Stimulated activated CD8-positive, alpha-beta memory T cell treated with anti-CD3 and anti-CD28 coated beads, Interleukin-4, amount 100 ng/mL, for 48 hours (primary cell): ENCODE data around the gene SPIB.
"Not testable (repeated sequence)": the region's sequence is repeated elsewhere in the genome, so short reads cannot be mapped to it uniquely, and the experiment has no call there.

Source experiments
- DNase-seq: peaks from one replicate; pipeline ENCODE4 v3.0.0-alpha.2; 2020

The SPIB gene

GRCh38 chr19:50418176-50419021 is at the start of gene SPIB:
SPIB (plus strand) TSS chr19:50418938; CDS start chr19:50418963, 25 bp downstream.
- no peak for DNase-seq

- no peak for DNase-seq
Observed at GRCh38 chr19:50371914-50372475, 46.7 kb upstream of the SPIB start.

DNA sequence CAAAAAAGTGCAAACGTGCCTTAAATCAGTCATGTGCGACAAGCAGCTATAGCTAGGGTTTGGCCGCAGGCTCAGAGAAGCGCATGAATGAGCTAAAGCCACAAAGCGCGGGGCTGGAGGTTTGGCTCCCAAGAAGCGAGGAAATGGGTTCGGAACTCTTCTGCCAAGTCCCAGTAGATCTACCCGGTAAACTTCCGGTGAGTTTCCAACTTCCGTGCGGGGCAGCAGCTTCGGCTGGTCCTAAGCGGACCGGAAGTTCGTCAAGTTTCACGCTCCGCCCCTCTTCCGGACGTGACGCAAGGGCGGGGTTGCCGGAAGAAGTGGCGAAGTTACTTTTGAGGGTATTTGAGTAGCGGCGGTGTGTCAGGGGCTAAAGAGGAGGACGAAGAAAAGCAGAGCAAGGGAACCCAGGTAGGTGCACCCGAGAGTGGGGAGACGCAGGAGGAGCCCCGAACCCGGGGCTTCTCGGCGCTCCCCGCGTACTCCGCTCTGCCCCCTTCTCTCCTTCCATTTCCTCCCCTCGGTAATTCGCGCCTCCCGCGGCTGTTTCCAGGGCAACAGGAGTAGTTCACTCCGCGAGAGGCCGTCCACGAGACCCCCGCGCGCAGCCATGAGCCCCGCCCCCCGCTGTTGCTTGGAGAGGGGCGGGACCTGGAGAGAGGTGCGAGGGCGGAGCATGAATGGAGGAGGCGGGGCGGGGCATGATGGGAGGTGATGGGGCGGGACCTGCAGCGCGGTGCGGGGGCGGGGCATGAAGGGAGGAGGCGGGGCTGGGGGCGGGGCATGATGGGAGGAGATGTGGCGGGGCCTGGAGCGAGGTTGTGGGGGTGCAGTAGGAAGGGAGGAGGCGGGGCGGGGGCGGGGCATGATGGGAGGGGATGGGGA is 42.3 kb upstream of the SPIB start, which contains the start of gene NR1H2:
Gene NR1H2 (plus strand): TSS at position 292 of the 885 bp plus-strand sequence. CDS start 1,149 bp downstream, outside the sequence.
- DNase-seq = peak; percentile 96

DNA sequence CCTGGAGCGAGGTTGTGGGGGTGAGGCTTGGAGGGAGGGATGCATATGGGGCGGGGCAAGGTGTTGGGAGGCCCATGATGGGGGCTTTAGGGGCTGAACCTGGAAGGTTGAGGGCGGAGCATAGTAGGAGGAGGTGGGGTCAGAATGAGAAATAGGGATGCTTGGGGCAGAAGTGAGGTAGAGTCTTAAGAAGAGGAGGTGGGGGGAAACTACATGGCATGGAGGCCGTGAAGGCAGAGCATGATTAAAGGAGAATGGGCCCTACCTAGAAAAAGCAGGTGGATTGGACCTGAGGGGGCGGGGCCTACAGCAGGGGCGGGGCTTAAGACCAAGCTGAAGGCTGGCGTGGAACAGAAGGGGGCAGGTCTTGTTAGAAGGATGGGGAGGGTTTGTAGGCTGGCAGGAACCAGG is 41.7 kb upstream of the SPIB start:
- peak; percentile 76 for DNase-seq

DNA sequence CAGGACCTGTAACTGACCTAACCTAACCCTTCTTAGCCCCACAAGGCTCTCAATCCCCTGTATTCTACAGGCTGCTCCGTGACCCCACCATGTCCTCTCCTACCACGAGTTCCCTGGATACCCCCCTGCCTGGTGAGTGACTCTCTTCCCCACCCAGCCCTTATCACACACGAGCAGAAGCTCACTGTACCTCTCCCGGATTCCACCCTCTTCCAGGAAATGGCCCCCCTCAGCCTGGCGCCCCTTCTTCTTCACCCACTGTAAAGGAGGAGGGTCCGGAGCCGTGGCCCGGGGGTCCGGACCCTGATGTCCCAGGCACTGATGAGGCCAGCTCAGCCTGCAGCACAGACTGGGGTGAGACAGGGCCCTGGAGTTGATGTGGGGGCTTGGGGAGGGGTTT is 41.2 kb upstream of the SPIB start:
- DNase-seq = no peak

- DNase-seq = no peak
Observed at GRCh38 chr19:50378169-50378862, 40.4 kb upstream of the SPIB start.

- no peak for DNase-seq
Observed at GRCh38 chr19:50378863-50379236, 39.9 kb upstream of the SPIB start.

DNA sequence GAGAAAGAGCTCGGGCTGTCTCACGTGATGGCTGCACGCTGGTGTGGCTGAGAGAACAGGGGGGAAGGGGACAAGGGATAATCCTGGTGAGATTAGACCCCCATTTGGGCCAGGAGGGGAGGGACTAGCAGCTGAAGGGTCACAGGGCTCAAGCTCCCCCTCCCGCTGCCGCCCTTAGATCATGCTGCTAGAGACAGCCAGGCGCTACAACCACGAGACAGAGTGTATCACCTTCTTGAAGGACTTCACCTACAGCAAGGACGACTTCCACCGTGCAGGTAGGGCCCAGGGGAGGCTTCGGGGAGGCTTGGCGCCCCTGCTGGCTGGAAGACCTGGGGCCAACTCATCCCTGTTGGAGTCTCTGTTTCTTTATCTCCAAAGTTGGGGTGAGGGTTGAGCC is 39.1 kb upstream of the SPIB start:
- DNase-seq = no peak

DNA sequence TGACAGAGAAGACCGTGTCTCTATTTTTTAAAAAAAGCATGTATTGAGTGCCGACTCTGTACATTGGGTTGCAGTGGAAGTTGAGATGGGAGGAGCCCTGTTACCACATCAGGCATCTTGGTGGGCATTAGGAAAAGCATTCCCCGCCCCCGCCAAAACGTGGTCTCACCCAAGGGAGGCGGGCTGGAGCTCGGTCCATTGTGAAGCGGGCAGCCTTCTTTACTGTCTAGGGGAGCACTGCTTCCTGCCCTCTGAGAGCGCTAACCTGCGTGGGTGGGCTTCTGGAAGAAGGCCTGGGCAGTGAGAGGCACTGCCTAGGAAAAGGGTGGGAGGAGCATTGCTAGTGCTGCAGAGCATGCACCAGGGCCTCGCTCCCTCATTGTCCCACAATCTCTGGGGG is 38.6 kb upstream of the SPIB start:
- no peak for DNase-seq

- no peak for DNase-seq
Observed at GRCh38 chr19:50380751-50381151, 38.0 kb upstream of the SPIB start.

DNA sequence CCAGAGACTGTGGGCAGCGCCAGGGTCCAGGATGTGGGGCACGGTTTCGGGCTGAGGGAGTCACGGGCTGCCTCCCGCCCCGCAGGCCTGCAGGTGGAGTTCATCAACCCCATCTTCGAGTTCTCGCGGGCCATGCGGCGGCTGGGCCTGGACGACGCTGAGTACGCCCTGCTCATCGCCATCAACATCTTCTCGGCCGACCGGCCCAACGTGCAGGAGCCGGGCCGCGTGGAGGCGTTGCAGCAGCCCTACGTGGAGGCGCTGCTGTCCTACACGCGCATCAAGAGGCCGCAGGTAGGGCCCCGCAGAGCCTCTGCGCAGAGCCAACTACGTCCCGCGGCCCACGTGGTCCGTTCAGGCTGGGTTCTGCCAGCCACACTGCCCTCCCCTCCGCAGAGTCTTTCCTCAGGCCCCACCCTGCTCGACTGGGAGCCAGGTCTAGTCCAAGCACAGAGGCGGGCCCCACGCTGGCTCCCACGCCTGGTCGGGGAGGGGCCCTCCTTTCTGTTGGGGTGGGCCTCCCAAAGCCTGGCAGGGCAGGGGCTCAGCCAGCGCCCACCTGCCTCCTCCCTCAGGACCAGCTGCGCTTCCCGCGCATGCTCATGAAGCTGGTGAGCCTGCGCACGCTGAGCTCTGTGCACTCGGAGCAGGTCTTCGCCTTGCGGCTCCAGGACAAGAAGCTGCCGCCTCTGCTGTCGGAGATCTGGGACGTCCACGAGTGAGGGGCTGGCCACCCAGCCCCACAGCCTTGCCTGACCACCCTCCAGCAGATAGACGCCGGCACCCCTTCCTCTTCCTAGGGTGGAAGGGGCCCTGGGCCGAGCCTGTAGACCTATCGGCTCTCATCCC is 36.6 kb upstream of the SPIB start:
- DNase-seq = no peak

GRCh38 chr19:50383001-50383851 is 35.5 kb upstream of the SPIB start:
- DNase-seq = peak; percentile 25

GRCh38 chr19:50383852-50384684 is 34.7 kb upstream of the SPIB start, which contains the start of gene POLD1:
POLD1 (plus strand) TSS chr19:50384347; CDS start chr19:50398852, 14,505 bp downstream.
- peak; percentile 99 for DNase-seq

- no peak for DNase-seq
Observed at GRCh38 chr19:50384685-50385535, 33.8 kb upstream of the SPIB start.

GRCh38 chr19:50387176-50387867 is 31.4 kb upstream of the SPIB start:
- no peak for DNase-seq

DNA sequence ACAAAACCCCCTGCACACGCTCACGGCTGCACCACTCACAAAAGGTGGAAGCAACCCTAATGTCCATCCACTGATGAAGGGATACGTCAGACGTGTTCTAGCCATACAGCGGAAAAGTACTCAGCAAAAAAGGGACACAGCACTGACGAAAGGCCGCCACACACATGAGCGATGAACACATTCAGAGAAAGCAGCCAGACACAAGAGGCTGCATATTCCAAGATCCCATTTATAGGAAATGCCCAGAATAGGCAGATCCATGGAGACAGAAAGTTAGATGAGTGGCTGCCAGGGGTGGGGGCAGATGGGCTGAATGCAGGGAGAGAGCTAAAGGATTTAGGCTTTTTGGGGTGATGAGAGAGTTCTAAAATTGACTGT is 30.9 kb upstream of the SPIB start:
- DNase-seq = no peak

GRCh38 chr19:50390295-50390694 is 28.4 kb upstream of the SPIB start:
- not testable (repeated sequence) for DNase-seq

DNA sequence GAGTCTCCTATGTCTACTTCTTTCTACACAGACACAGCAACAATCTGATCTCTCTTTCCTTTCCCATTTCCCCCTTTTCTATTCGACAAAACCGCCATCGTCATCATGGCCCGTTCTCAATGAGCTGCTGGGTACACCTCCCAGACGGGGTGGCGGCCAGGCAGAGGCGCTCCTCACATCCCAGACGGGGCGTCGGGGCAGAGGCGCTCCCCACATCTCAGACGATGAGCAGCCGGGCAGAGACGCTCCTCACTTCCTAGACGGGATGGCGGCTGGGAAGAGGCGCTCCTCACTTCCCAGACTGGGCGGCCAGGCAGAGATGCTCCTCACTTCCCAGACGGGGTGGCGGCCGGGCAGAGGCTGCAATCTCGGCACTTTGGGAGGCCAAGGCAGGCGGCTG is 27.8 kb upstream of the SPIB start:
- DNase-seq = not testable (repeated sequence)
